Tibial nerve (tissue), 3 donors: ENCODE measurements around the gene ZBTB11.

ENCODE experiments used
- CTCF ChIP-seq, 5 experiments: fragments of 200-600 bp in 3 of 5; fragments of 450-650 bp in 2 of 5; sonication (generic) in 3 of 5; IDR thresholded peaks; one replicate each; pipeline ENCODE4 v1.5.1; 2016 to 2019; ENCODE audit warnings: antibody characterized with exemption in 5 of 5, mild to moderate bottlenecking in 3 of 5, moderate library complexity in 2 of 5
- POLR2A ChIP-seq, 2 donors: fragments of 450-650 bp; IDR thresholded peaks; one replicate each; pipeline ENCODE4 v1.6.1; 2017; ENCODE audit warnings: antibody characterized with exemption in 2 of 2, mild to moderate bottlenecking in 2 of 2, moderate library complexity in 2 of 2

- TF ChIP-seq CTCF (IDR thresholded peaks at IDR 0.05) (no peak), POLR2A (IDR thresholded peaks at IDR 0.05) (no peak)
These were observed 57.2 kb downstream of the ZBTB11 start for GRCh38 chr3:101619734-101620133.
